HG03571 (cell line): ENCODE measurements around the gene ARHGAP29.
A peak's percentile ranks its signal among the peaks of the same experiment; 100 is the strongest.

Experiments
- ATAC-seq: cut with Tn5 transposase; IDR thresholded peaks from one replicate; pipeline ENCODE4 v1.9.1; 2021; ENCODE audit not compliant: unreplicated experiment

Gene ARHGAP29

GRCh38 chr1:94237291-94238226, at the start of gene ARHGAP29:
Gene ARHGAP29 (minus strand): TSS chr1:94237584. CDS start chr1:94231611, 5,973 bp downstream.
- ATAC-seq, result peak; percentile 82

GRCh38 chr1:94286864-94287437, 49.6 kb upstream of the ARHGAP29 start:
- no peak for ATAC-seq

- no peak for ATAC-seq
Measured at GRCh38 chr1:94285031-94285654, 47.8 kb upstream of the ARHGAP29 start.

- peak; percentile 61 for ATAC-seq
Measured at GRCh38 chr1:94284476-94284875, 47.1 kb upstream of the ARHGAP29 start.

- no peak for ATAC-seq
Measured at GRCh38 chr1:94283462-94283861, 46.1 kb upstream of the ARHGAP29 start.

GRCh38 chr1:94282143-94282711, 44.8 kb upstream of the ARHGAP29 start:
- ATAC-seq, result no peak

- ATAC-seq, result no peak
Measured at GRCh38 chr1:94281361-94282142, 44.2 kb upstream of the ARHGAP29 start.

- ATAC-seq, result no peak
Measured at GRCh38 chr1:94280541-94280940, 43.2 kb upstream of the ARHGAP29 start.

GRCh38 chr1:94279462-94279861, 42.1 kb upstream of the ARHGAP29 start:
- no peak for ATAC-seq

- no peak for ATAC-seq
Measured at GRCh38 chr1:94279038-94279437, 41.7 kb upstream of the ARHGAP29 start.

GRCh38 chr1:94276988-94277434, 39.6 kb upstream of the ARHGAP29 start:
- ATAC-seq, result no peak

GRCh38 chr1:94275083-94275482, 37.7 kb upstream of the ARHGAP29 start:
- no peak for ATAC-seq

GRCh38 chr1:94274561-94274960, 37.2 kb upstream of the ARHGAP29 start:
- ATAC-seq, result no peak

- ATAC-seq, result no peak
Measured at GRCh38 chr1:94273111-94273510, 35.7 kb upstream of the ARHGAP29 start.

- ATAC-seq, result no peak
Measured at GRCh38 chr1:94272388-94272787, 35.0 kb upstream of the ARHGAP29 start.

GRCh38 chr1:94271373-94271772, 34.0 kb upstream of the ARHGAP29 start:
- ATAC-seq, result no peak

GRCh38 chr1:94270801-94271203, 33.4 kb upstream of the ARHGAP29 start:
- ATAC-seq, result no peak

GRCh38 chr1:94269921-94270320, 32.5 kb upstream of the ARHGAP29 start:
- no peak for ATAC-seq

GRCh38 chr1:94265906-94266305, 28.5 kb upstream of the ARHGAP29 start:
- no peak for ATAC-seq

GRCh38 chr1:94265011-94265422, 27.6 kb upstream of the ARHGAP29 start:
- ATAC-seq, result no peak
